DOHH2 (cell line): ENCODE data around the gene PRKAG1.

Experiments used
- H3F3A ChIP-seq: fragments of 200-600 bp; sonication (generic), shearing (Covaris generic); 2 replicates; pipeline ENCODE4 v1.6.0; 2016; ENCODE audit warnings: antibody characterized with exemption, mild to moderate bottlenecking; ENCODE audit not compliant: control insufficient read depth, insufficient read depth
- H3K27ac ChIP-seq: fragments of 200-600 bp; sonication (generic); 2 replicates; pipeline ENCODE4 v1.5.1; 2014; ENCODE audit warnings: low read depth, mild to moderate bottlenecking, low read length, moderate library complexity
- H3K27me3 ChIP-seq: fragments of 200-600 bp; sonication (generic); 2 replicates; pipeline ENCODE4 v1.6.1; 2014; ENCODE audit warnings: mild to moderate bottlenecking, low read length, mixed read lengths; ENCODE audit not compliant: control insufficient read depth
- H3K36me3 ChIP-seq: fragments of 200-600 bp; sonication (generic); 2 replicates; pipeline ENCODE4 v1.6.1; 2014; ENCODE audit warnings: mild to moderate bottlenecking, low read length, moderate library complexity, mixed read lengths; ENCODE audit not compliant: control insufficient read depth
- H3K4me1 ChIP-seq: fragments of 200-600 bp; sonication (generic); 2 replicates; pipeline ENCODE4 v1.6.1; 2014; ENCODE audit warnings: mild to moderate bottlenecking, low read length, mixed read lengths; ENCODE audit not compliant: control insufficient read depth
- H3K4me2 ChIP-seq: fragments of 200-600 bp; sonication (generic); 2 replicates; pipeline ENCODE4 v1.6.0; 2014; ENCODE audit warnings: mild to moderate bottlenecking, low read length, moderate library complexity
- H3K4me3 ChIP-seq: fragments of 200-600 bp; sonication (generic); 2 replicates; pipeline ENCODE4 v1.5.1; 2014; ENCODE audit warnings: mild to moderate bottlenecking, low read length, mixed read lengths
- H3K79me2 ChIP-seq: fragments of 200-600 bp; sonication (generic); 2 replicates; pipeline ENCODE4 v1.6.1; 2014; ENCODE audit warnings: mild to moderate bottlenecking, low read length, mixed read lengths; ENCODE audit not compliant: control insufficient read depth
- H3K9me2 ChIP-seq: fragments of 200-600 bp; sonication (generic); replicated peaks from 2 replicates; pipeline ENCODE4 v1.6.1; 2014; ENCODE audit warnings: mild to moderate bottlenecking, low read length, mixed read lengths; ENCODE audit not compliant: control insufficient read depth
- H3K9me3 ChIP-seq: fragments of 200-600 bp; sonication (generic); 2 replicates; pipeline ENCODE4 v1.6.1; 2014; ENCODE audit warnings: antibody characterized with exemption, low read length, mixed read lengths; ENCODE audit not compliant: control insufficient read depth, insufficient read depth
- H4K20me1 ChIP-seq: fragments of 200-600 bp; sonication (generic); 2 replicates; pipeline ENCODE4 v1.6.0; 2014; ENCODE audit warnings: low read depth, mild to moderate bottlenecking, antibody characterized with exemption, low read length, moderate library complexity; ENCODE audit not compliant: control insufficient read depth, insufficient read depth
- EZH2phosphoT487 ChIP-seq: fragments of 200-600 bp; sonication (generic); IDR thresholded peaks from 2 replicates; pipeline ENCODE4 v1.6.1; 2017; ENCODE audit warnings: borderline replicate concordance, mild to moderate bottlenecking, antibody characterized with exemption, low read length, moderate library complexity, mixed read lengths
- TF ChIP-seq, protein P1 (sequence below): fragments of 200-600 bp; sonication (generic); IDR thresholded peaks from one replicate; pipeline ENCODE4 v1.5.1; 2014; ENCODE audit warnings: antibody characterized with exemption, mild to moderate bottlenecking, low read depth, low read length; ENCODE audit not compliant: poor library complexity, severe bottlenecking

PRKAG1 gene

DNA sequence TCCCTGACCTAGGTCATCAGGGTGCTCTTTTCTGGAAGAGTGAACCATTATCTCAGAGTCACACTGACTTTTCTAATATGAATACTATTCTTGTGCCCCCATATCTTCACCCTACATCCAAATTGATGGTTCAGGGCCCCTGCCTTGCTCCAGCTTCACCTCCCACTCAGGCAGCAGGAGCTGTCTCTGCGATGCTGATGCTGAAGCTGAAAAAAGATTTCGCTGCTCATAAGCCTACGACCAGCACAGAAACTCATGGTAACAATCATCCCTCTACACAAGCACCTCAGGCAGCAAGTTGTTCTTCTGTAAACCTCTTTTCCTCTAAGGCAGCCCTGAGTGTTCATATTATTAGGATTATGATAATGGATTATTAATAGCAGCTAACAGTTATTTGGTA is 64.5 kb downstream of the PRKAG1 start:
- H3F3A ChIP-seq = 0 out of 2 replicates have a peak, but pooled peaks cover 4% of the 10 kb centered on the region
- H3K79me2 ChIP-seq = peaks cover 67% of the 10 kb centered on the region
- H3K27me3 ChIP-seq = no peaks in the 10 kb centered on the region
- no peak overlapping the region for H3K4me2 ChIP-seq
- H3K4me1 ChIP-seq = peaks cover 31% of the 10 kb centered on the region
- no peak overlapping the region for H3K4me3 ChIP-seq
- no peak for TF ChIP-seq EZH2phosphoT487
- TF ChIP-seq, protein P1, sequence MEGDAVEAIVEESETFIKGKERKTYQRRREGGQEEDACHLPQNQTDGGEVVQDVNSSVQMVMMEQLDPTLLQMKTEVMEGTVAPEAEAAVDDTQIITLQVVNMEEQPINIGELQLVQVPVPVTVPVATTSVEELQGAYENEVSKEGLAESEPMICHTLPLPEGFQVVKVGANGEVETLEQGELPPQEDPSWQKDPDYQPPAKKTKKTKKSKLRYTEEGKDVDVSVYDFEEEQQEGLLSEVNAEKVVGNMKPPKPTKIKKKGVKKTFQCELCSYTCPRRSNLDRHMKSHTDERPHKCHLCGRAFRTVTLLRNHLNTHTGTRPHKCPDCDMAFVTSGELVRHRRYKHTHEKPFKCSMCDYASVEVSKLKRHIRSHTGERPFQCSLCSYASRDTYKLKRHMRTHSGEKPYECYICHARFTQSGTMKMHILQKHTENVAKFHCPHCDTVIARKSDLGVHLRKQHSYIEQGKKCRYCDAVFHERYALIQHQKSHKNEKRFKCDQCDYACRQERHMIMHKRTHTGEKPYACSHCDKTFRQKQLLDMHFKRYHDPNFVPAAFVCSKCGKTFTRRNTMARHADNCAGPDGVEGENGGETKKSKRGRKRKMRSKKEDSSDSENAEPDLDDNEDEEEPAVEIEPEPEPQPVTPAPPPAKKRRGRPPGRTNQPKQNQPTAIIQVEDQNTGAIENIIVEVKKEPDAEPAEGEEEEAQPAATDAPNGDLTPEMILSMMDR = no peak
- H3K27ac ChIP-seq = no peak overlapping the region
- peaks cover 41% of the 10 kb centered on the region for H3K36me3 ChIP-seq
- H3K9me2 ChIP-seq = no peaks in the 10 kb centered on the region
- peaks cover 3% of the 10 kb centered on the region for H4K20me1 ChIP-seq
- H3K9me3 ChIP-seq = no peaks in the 10 kb centered on the region

DNA sequence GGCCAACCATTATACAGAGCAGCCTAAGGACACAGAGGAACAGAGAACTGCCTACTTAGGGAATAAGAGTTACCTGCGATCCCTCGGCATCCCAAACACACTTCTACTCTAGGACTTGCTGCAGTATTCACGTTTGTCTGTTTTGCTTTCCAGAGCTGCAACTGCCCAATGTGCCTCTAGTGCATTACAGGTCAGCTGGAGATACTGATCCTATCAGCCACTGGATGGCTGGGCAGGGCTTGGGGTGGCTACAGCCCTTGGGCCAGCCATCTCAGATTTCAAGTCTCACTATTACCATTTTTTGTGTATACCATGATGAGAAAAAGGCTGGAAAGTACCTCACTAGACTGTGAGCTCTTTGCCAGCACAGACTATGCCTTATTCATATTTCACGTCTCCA is 65.9 kb downstream of the PRKAG1 start:
- H3K4me3 ChIP-seq = no peak overlapping the region
- H3K9me3 ChIP-seq = no peaks in the 10 kb centered on the region
- no peaks in the 10 kb centered on the region for H3K9me2 ChIP-seq
- H3K36me3 ChIP-seq = peaks cover 41% of the 10 kb centered on the region
- H3K27ac ChIP-seq = no peak overlapping the region
- H3K79me2 ChIP-seq = peaks cover 77% of the 10 kb centered on the region
- peaks cover 5% of the 10 kb centered on the region for H4K20me1 ChIP-seq
- peaks cover 21% of the 10 kb centered on the region for H3K4me1 ChIP-seq
- no peak overlapping the region for H3K4me2 ChIP-seq
- no peak for TF ChIP-seq EZH2phosphoT487
- TF ChIP-seq, protein P1 = no peak
- H3K27me3 ChIP-seq = no peaks in the 10 kb centered on the region
- H3F3A ChIP-seq = no peaks in the 10 kb centered on the region
